Measurements from ENCODE around the gene DHTKD1.
A peak's percentile ranks its signal among the peaks of the same experiment; 100 is the strongest.

DHTKD1 gene

DNA sequence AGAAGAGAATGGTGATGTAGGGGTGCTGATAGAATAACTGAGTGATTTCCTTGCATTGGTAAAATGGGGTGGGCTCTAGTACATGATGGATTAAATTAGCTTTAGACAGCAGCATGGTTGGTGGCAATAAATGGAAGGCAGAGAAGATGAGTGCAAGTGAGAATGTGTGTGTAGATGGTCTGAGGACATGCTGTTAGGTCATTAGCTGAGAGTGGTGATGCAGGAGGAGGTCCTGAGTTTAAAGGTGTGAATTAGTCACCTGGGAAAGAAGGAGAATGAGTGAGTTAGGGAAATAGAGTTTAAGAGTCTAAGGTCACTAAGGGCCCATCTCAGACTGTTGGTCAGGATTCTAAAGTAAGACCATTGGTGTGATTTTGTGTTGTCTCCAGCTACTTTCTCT is 42.8 kb downstream of the DHTKD1 start:
- DNase-seq (ENCODE audit: low read depth) = no peak
- TF ChIP-seq CTCF (conservative IDR thresholded peaks at IDR 0.05; ENCODE audit: low read depth, low read length) = no peak
- no peak overlapping the region for H3K4me3 ChIP-seq (ENCODE audit: low read length)

DNA sequence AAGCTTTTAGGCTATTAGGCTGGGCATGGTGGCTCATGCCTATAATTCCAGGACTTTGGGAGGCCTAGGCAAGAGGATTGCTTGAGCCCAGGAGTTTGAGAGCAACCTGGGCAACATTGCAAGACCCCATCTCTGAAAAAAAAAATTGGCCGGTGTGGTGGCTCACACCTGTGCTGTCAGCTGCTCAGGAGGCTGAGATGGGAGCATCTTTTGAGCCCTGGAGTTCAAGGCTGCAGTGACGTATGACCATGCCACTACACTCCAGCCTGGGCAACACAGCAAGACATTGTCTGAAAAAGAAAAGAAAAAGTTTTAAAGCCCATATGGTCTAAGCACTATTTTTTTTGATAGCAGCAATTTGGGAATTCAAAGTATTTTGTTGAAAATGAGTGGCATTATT is 44.9 kb downstream of the DHTKD1 start:
- no peak for TF ChIP-seq CTCF (conservative IDR thresholded peaks at IDR 0.05; ENCODE audit: low read depth, low read length)
- no peak for DNase-seq (ENCODE audit: low read depth)
- H3K4me3 ChIP-seq (ENCODE audit: low read length) = no peak overlapping the region

- no peak for DNase-seq (ENCODE audit: low read depth)
Observed at GRCh38 chr10:12121673-12122072, 52.9 kb downstream of the DHTKD1 start.

GRCh38 chr10:12129222-12130111 is 60.7 kb downstream of the DHTKD1 start, which contains the start of gene SEC61A2:
Gene SEC61A2 (plus strand): TSS chr10:12129677. CDS start chr10:12129788, 111 bp downstream.
- peak; percentile 42 for DNase-seq (ENCODE audit: low read depth)
- TF ChIP-seq CTCF (conservative IDR thresholded peaks at IDR 0.05; ENCODE audit: low read depth, low read length) = no peak
- peak within 1 kb of the TSS; percentile 92 for H3K4me3 ChIP-seq (ENCODE audit: low read length)

More at GRCh38 chr10:12121673-12122072, 52.9 kb downstream of the DHTKD1 start:
- no peak for TF ChIP-seq CTCF (conservative IDR thresholded peaks at IDR 0.05; ENCODE audit: low read depth, low read length)
- no peak overlapping the region for H3K4me3 ChIP-seq (ENCODE audit: low read length)

GRCh38 chr10:12130237-12130872 is 61.6 kb downstream of the DHTKD1 start:
- TF ChIP-seq CTCF (conservative IDR thresholded peaks at IDR 0.05; ENCODE audit: low read depth, low read length) = peak; percentile 66
- DNase-seq (ENCODE audit: low read depth) = peak; percentile 23

GRCh38 chr10:12135631-12136030 is 66.9 kb downstream of the DHTKD1 start:
- H3K4me3 ChIP-seq (ENCODE audit: low read length) = no peak overlapping the region
- DNase-seq (ENCODE audit: low read depth) = no peak
- TF ChIP-seq CTCF (conservative IDR thresholded peaks at IDR 0.05; ENCODE audit: low read depth, low read length) = no peak

More at GRCh38 chr10:12130237-12130872, 61.6 kb downstream of the DHTKD1 start:
- peak overlapping the region; percentile 92 for H3K4me3 ChIP-seq (ENCODE audit: low read length)
